DMS153 (cell line): ENCODE data around the gene SPRTN.
"Not testable (repeated sequence)": the region's sequence is repeated elsewhere in the genome, so short reads cannot be mapped to it uniquely, and the experiment has no call there.

Source experiments
- DNase-seq: peaks from one replicate; lab custom pipeline; 2025; lab: John Stamatoyannopoulos, UW

SPRTN gene

GRCh38 chr1:231335663-231336602, 2.2 kb upstream of the SPRTN start:
- no peak for DNase-seq

GRCh38 chr1:231337043-231337471, 1.0 kb upstream of the SPRTN start:
- DNase-seq: no peak

GRCh38 chr1:231337472-231338269, 422 bp upstream of the SPRTN start, which contains the start of gene EXOC8:
TSS of gene EXOC8 (minus strand) at chr1:231337852. CDS start at chr1:231337745, 107 bp downstream.
- DNase-seq: peak; percentile 99

- no peak for DNase-seq
Observed at GRCh38 chr1:231340328-231341013, 2.4 kb downstream of the SPRTN start.

- no peak for DNase-seq
Observed at GRCh38 chr1:231347961-231348360, 9.9 kb downstream of the SPRTN start.

- no peak for DNase-seq
Observed at GRCh38 chr1:231348442-231348841, 10.3 kb downstream of the SPRTN start.

GRCh38 chr1:231348856-231349255, 10.8 kb downstream of the SPRTN start:
- not testable (repeated sequence) for DNase-seq

GRCh38 chr1:231351816-231352215, 13.7 kb downstream of the SPRTN start:
- DNase-seq: no peak

- DNase-seq: no peak
Observed at GRCh38 chr1:231353086-231353485, 15.0 kb downstream of the SPRTN start.

GRCh38 chr1:231354330-231355020, 16.4 kb downstream of the SPRTN start:
- DNase-seq: no peak

GRCh38 chr1:231355171-231355570, 17.1 kb downstream of the SPRTN start:
- no peak for DNase-seq

- no peak for DNase-seq
Observed at GRCh38 chr1:231357187-231357772, 19.2 kb downstream of the SPRTN start.

- peak; percentile 58 for DNase-seq
Observed at GRCh38 chr1:231357831-231358354, 19.8 kb downstream of the SPRTN start.

GRCh38 chr1:231359113-231359512, 21.0 kb downstream of the SPRTN start:
- no peak for DNase-seq

GRCh38 chr1:231362325-231362724, 24.2 kb downstream of the SPRTN start:
- DNase-seq: no peak

GRCh38 chr1:231363624-231364023, 25.5 kb downstream of the SPRTN start:
- no peak for DNase-seq

GRCh38 chr1:231364192-231364591, 26.1 kb downstream of the SPRTN start:
- no peak for DNase-seq

GRCh38 chr1:231369282-231369681, 31.2 kb downstream of the SPRTN start:
- no peak for DNase-seq

- no peak for DNase-seq
Observed at GRCh38 chr1:231372501-231372900, 34.4 kb downstream of the SPRTN start.

GRCh38 chr1:231374394-231374793, 36.3 kb downstream of the SPRTN start:
- DNase-seq: no peak

GRCh38 chr1:231376101-231376500, 38.0 kb downstream of the SPRTN start:
- DNase-seq: no peak
